ENCODE data around the gene FCER1G.

FCER1G gene

DNA sequence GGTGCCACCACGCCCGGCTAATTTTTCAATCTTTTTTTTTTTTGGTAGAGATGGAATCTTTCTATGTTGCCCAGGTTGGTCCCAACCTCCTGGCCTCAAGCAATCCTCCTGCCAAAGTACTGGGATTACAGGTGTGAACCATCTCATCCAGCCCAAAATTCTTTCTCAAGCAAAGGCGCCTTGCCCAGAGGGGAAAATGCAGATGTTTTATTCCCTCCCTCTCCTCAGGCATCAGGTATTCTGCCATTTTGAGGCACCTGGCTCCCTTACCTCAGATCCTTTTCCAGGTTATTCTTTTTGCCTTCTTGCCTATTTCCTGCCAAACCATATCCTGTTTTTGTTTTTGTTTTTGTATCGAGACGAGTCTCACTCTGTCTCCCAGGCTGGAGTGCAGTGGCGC lies 26.7 kb upstream of the FCER1G start:
- H3K36me3 ChIP-seq = peaks cover 0 to 13% (median 7%) of the 10 kb centered on the region in 3 donors
- H3K4me1 ChIP-seq = peaks cover 0 to 13% (median 6%) of the 10 kb centered on the region in 4 donors
- H3K9me3 ChIP-seq = no peaks in the 10 kb centered on the region
- intact Hi-C loops (cut with DNase I; ENCODE audit: low total_unique reads) = no loop called here
- no peak overlapping the region for H3K27ac ChIP-seq
- H3K4me3 ChIP-seq = no peak overlapping the region
- no peak for TF ChIP-seq CTCF (IDR thresholded peaks at IDR 0.05)
- DNase-seq = peak in 1 of 2 donors; percentile 4
- no peaks in the 10 kb centered on the region for H3K27me3 ChIP-seq

GRCh38 chr1:161189036-161189435 lies 26.1 kb upstream of the FCER1G start:
- H3K27ac ChIP-seq = no peak overlapping the region
- no peak overlapping the region for H3K4me3 ChIP-seq
- peak in 1 of 2 donors; percentile 15 for DNase-seq
- peaks cover 0 to 13% (median 7%) of the 10 kb centered on the region in 3 donors for H3K36me3 ChIP-seq
- intact Hi-C loops (cut with DNase I; ENCODE audit: low total_unique reads) = no loop called here
- no peaks in the 10 kb centered on the region for H3K9me3 ChIP-seq
- H3K4me1 ChIP-seq = peaks cover 0 to 13% (median 6%) of the 10 kb centered on the region in 4 donors
- H3K27me3 ChIP-seq = no peaks in the 10 kb centered on the region
- no peak for TF ChIP-seq CTCF (IDR thresholded peaks at IDR 0.05)

DNA sequence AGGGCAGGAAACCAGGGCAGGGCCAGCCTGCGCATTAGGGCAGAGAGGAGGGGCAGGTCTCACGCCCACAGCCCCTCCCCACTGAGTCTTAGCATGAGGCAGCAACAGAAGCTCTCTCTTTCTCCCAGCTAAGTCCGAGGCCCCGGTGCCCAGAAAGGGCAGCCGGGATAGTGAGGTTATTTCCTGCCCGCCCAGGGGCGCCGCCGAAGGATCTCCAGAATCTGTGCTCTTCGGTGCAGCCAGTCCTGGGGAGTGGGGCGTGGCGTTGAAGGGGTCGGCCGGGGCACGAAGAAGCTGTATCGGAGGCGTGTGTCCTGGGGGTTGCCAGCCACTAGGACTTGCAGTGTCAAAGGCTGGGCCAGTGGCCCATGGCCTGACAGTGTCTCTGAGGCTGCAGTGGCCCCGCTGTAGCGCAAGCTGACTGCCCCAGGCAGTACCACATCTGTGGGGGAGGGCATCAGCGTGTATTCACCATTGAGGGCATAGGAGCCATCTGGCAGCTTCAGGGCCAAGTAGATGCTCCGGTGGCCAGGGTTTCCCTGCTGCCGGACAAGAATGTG lies 24.1 kb upstream of the FCER1G start:
- Histone ChIP-seq H3K27me3 (peaks cover 0 to 5% of the 10 kb centered on the region in 2 donors), H3K36me3 (peaks cover 0 to 13% (median 7%) of the 10 kb centered on the region in 3 donors), H3K4me3 (no peak overlapping the region), H3K9me3 (no peaks in the 10 kb centered on the region), H3K27ac (no peak overlapping the region), H3K4me1 (peaks cover 0 to 3% (median 0%) of the 10 kb centered on the region in 4 donors)
- TF ChIP-seq CTCF (IDR thresholded peaks at IDR 0.05) = no peak
- DNase-seq = peak in 1 of 2 donors; percentile 65
- intact Hi-C loops (cut with DNase I; ENCODE audit: low total_unique reads) = no loop called here

- peaks cover 0 to 14% of the 10 kb centered on the region in 2 donors for H3K27me3 ChIP-seq
- no peak for TF ChIP-seq CTCF (IDR thresholded peaks at IDR 0.05)
These were observed 23.1 kb upstream of the FCER1G start for GRCh38 chr1:161191971-161192370.

DNA sequence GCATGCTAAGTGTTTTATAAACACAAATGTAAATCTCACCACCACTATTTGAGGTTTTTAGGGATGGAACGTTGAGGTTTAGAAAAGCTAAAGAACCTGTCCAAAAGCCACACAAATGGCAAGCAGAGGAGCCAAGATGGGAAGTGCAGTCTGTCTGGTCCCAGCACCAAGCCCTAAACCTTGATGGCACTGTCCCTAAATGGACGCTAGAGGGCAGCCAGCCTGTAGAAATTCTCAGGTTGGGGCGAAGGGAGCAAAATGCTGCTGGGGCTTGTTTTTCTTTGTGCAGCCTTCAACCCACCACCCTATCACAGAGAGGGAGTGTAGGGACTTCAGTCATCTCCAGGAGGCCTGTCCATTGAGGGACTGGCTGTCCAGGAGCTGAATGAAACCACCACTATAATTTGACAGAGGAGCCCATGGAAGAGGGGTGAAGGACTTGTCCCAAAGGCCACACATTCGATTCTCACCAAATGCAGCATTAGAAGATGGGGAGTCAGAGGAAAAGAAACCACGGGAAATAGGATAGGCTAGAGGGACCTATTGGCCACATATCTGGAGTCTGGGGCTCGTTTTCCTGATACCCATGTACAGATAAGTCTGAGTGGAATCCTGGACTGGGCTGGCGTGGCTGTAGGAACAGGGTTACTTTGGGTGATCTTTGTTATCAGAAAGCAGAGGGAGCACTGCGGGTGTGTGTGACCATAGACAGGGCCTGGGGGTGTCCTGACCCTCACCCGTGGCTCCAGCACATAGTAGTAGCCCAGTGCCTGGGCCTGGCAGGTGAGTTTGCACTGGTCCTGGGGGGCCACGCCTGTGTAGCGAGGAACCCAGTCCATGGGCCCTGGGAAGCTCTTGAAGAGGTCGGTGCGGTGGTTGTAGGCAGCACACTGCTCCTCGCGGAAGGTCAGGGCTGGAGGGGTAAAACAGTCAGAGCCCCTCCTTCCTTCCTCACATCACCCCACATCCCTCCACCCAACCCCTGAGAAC lies 22.3 kb upstream of the FCER1G start:
- DNase-seq = peak; percentile 66 to 70
- H3K27ac ChIP-seq = no peak overlapping the region

More at GRCh38 chr1:161191971-161192370, 23.1 kb upstream of the FCER1G start:
- intact Hi-C loops (cut with DNase I; ENCODE audit: low total_unique reads) = no loop called here
- Histone ChIP-seq H3K4me1 (peaks cover 0 to 6% (median 0%) of the 10 kb centered on the region in 4 donors), H3K9me3 (no peaks in the 10 kb centered on the region), H3K27ac (no peak overlapping the region), H3K4me3 (no peak overlapping the region), H3K36me3 (peaks cover 0 to 13% (median 7%) of the 10 kb centered on the region in 3 donors)
- peak in 1 of 2 donors; percentile 43 for DNase-seq

More for the DNA sequence above, 22.3 kb upstream of the FCER1G start:
- peaks cover 0 to 13% (median 7%) of the 10 kb centered on the region in 3 donors for H3K36me3 ChIP-seq
- H3K27me3 ChIP-seq = peaks cover 0 to 18% of the 10 kb centered on the region in 2 donors
- intact Hi-C loops (cut with DNase I; ENCODE audit: low total_unique reads) = no loop called here
- no peaks in the 10 kb centered on the region for H3K9me3 ChIP-seq
- H3K4me1 ChIP-seq = peaks cover 0 to 14% (median 5%) of the 10 kb centered on the region in 4 donors
- TF ChIP-seq CTCF (IDR thresholded peaks at IDR 0.05) = peak; percentile 75 to 81
- H3K4me3 ChIP-seq = no peak overlapping the region

Measured in tibial artery (tissue), 4 donors.